NB4 (cell line): ENCODE measurements around the gene ERGIC1.

Source experiments
- DNase-seq: peaks from one replicate; pipeline ENCODE4 v3.0.0; 2010; ENCODE audit warnings: low read depth
- H3K4me3 ChIP-seq: one replicate; pipeline ENCODE4 v1.5.1; 2011; ENCODE audit warnings: mild to moderate bottlenecking, low read depth, low read length, moderate library complexity
- CTCF ChIP-seq: IDR thresholded peaks from one replicate; pipeline ENCODE4 v1.5.1; 2012; ENCODE audit warnings: low read depth, low read length
- MAX ChIP-seq: IDR thresholded peaks from 2 replicates; pipeline ENCODE4 v1.6.1; 2011; ENCODE audit warnings: low read depth, low read length
- MYC ChIP-seq: IDR thresholded peaks from 2 replicates; pipeline ENCODE4 v1.6.1; 2011; ENCODE audit warnings: low read depth, low read length
- POLR2A ChIP-seq: IDR thresholded peaks from 2 replicates; pipeline ENCODE4 v1.6.1; 2011; ENCODE audit warnings: mild to moderate bottlenecking; ENCODE audit not compliant: insufficient read length; ENCODE audit errors: extremely low read depth

Gene ERGIC1

GRCh38 chr5:172852490-172853354, 18.7 kb downstream of the ERGIC1 start:
- no peak for TF ChIP-seq MYC
- peak; percentile 40 for DNase-seq
- H3K4me3 ChIP-seq, result no peak overlapping the region

GRCh38 chr5:172853355-172853975, 19.4 kb downstream of the ERGIC1 start:
- no peak for TF ChIP-seq MYC
- no peak for TF ChIP-seq POLR2A
- TF ChIP-seq MAX, result no peak
- TF ChIP-seq CTCF, result no peak
- H3K4me3 ChIP-seq, result no peak overlapping the region
- no peak for DNase-seq

- no peak overlapping the region for H3K4me3 ChIP-seq
- DNase-seq, result no peak
- TF ChIP-seq POLR2A, result no peak
- no peak for TF ChIP-seq CTCF
- TF ChIP-seq MYC, result no peak
- TF ChIP-seq MAX, result no peak
These were observed 20.4 kb downstream of the ERGIC1 start for GRCh38 chr5:172854451-172854871.

- no peak for DNase-seq
- no peak for TF ChIP-seq MAX
- no peak for TF ChIP-seq MYC
- no peak for TF ChIP-seq POLR2A
- TF ChIP-seq CTCF, result no peak
- no peak overlapping the region for H3K4me3 ChIP-seq
These were observed 20.9 kb downstream of the ERGIC1 start for GRCh38 chr5:172854971-172855370.

GRCh38 chr5:172855597-172856292, 21.7 kb downstream of the ERGIC1 start:
- DNase-seq, result no peak
- no peak for TF ChIP-seq MYC
- H3K4me3 ChIP-seq, result no peak overlapping the region

- TF ChIP-seq MYC, result no peak
- TF ChIP-seq CTCF, result no peak
- TF ChIP-seq POLR2A, result no peak
- H3K4me3 ChIP-seq, result no peak overlapping the region
- no peak for DNase-seq
These were observed 22.3 kb downstream of the ERGIC1 start for GRCh38 chr5:172856336-172856735.
